CD14-positive monocyte (primary cell): Measurements from ENCODE around the gene RRP12. TPM values are rescaled to one million over a fixed set of nuclear protein-coding genes. Genes with fewer than 3 reads are reported as not detected.

Source experiments
- DNase-seq, 3 donors: peaks; one replicate each; pipeline ENCODE4 v3.0.0-alpha.2; 2011 to 2022
- H2AFZ ChIP-seq: 2 replicates; pipeline ENCODE4 v1.6.0; 2012; ENCODE audit warnings: mild to moderate bottlenecking, low read depth, low read length, inconsistent platforms; ENCODE audit not compliant: insufficient read depth, poor library complexity, severe bottlenecking
- H3K27ac ChIP-seq, 2 donors: 1 replicate in 1 of 2; 2 replicates in 1 of 2; pipeline ENCODE4 v1.5.1; 2012 to 2013; ENCODE audit warnings: low read length in 2 of 2, control low read depth in 1 of 2, inconsistent platforms in 1 of 2, low read depth in 1 of 2, mild to moderate bottlenecking in 1 of 2
- H3K27me3 ChIP-seq, 2 donors: one replicate each; pipeline versions ENCODE4 v1.6.0 to v1.6.1; 2011 to 2013; ENCODE audit warnings: low read length in 2 of 2; ENCODE audit not compliant: control insufficient read depth in 2 of 2, insufficient read depth in 2 of 2
- H3K36me3 ChIP-seq, 2 donors: replicated peaks in 1 of 2; 1 replicate in 1 of 2; 2 replicates in 1 of 2; pipeline versions ENCODE4 v1.5.1 to v1.6.1; 2012 to 2013; ENCODE audit warnings: low read length in 2 of 2, control low read depth in 1 of 2, inconsistent platforms in 1 of 2, mild to moderate bottlenecking in 1 of 2; ENCODE audit not compliant: insufficient read depth in 2 of 2, control insufficient read depth in 1 of 2
- H3K4me1 ChIP-seq, 2 donors: 1 replicate in 1 of 2; 2 replicates in 1 of 2; pipeline versions ENCODE4 v1.5.1 to v1.6.1; 2012 to 2013; ENCODE audit warnings: low read length in 2 of 2, control low read depth in 1 of 2, inconsistent platforms in 1 of 2, mild to moderate bottlenecking in 1 of 2, moderate library complexity in 1 of 2; ENCODE audit not compliant: insufficient read depth in 2 of 2, control insufficient read depth in 1 of 2
- H3K4me2 ChIP-seq: replicated peaks from 2 replicates; pipeline ENCODE3; 2012; ENCODE audit warnings: low read length, moderate library complexity, mild to moderate bottlenecking; ENCODE audit not compliant: poor library complexity, severe bottlenecking; ENCODE audit errors: extremely low read depth
- H3K4me3 ChIP-seq, 3 experiments: fragments of 200-600 bp in 1 of 3; sonication (generic) in 1 of 3; replicated peaks in 1 of 3; 1 replicate in 2 of 3; 2 replicates in 1 of 3; pipeline ENCODE4 v1.5.1; 2011 to 2013; ENCODE audit warnings: low read length in 3 of 3, mild to moderate bottlenecking in 3 of 3, control low read depth in 2 of 3, low read depth in 2 of 3, inconsistent platforms in 1 of 3, moderate library complexity in 1 of 3
- H3K79me2 ChIP-seq: 2 replicates; pipeline ENCODE4 v1.6.0; 2012; ENCODE audit warnings: mild to moderate bottlenecking, control low read depth, inconsistent platforms, low read length, moderate library complexity; ENCODE audit not compliant: insufficient read depth
- H3K9ac ChIP-seq: 2 replicates; pipeline ENCODE4 v1.6.0; 2017; ENCODE audit warnings: low read length, mild to moderate bottlenecking; ENCODE audit not compliant: insufficient read depth, poor library complexity, severe bottlenecking
- H3K9me3 ChIP-seq, 2 donors: replicated peaks in 1 of 2; 1 replicate in 1 of 2; 2 replicates in 1 of 2; pipeline versions ENCODE4 v1.5.1 to v1.6.1; 2012 to 2013; ENCODE audit warnings: low read length in 2 of 2, control low read depth in 1 of 2; ENCODE audit not compliant: control insufficient read depth in 1 of 2, insufficient read depth in 1 of 2
- H4K20me1 ChIP-seq: 2 replicates; pipeline ENCODE4 v1.6.0; 2012; ENCODE audit warnings: mild to moderate bottlenecking, low read length, control low read depth, moderate library complexity; ENCODE audit not compliant: insufficient read depth
- H3K27ac Mint-ChIP-seq, 7 donors: one replicate each; pipeline ENCODE4 v1.8.0; 2020; ENCODE audit warnings: mild to moderate bottlenecking in 7 of 7, mixed read lengths in 7 of 7, moderate library complexity in 6 of 7, inconsistent platforms in 2 of 7
- H3K27me3 Mint-ChIP-seq, 3 donors: one replicate each; pipeline ENCODE4 v1.8.0; 2021 to 2022; ENCODE audit warnings: low read depth in 3 of 3, mild to moderate bottlenecking in 3 of 3, mixed read lengths in 3 of 3, moderate library complexity in 3 of 3, inconsistent platforms in 1 of 3
- H3K36me3 Mint-ChIP-seq, 2 donors: one replicate each; pipeline ENCODE4 v1.8.0; 2020; ENCODE audit warnings: mixed read lengths in 2 of 2, inconsistent platforms in 1 of 2, mild to moderate bottlenecking in 1 of 2
- H3K4me1 Mint-ChIP-seq: one replicate; pipeline ENCODE4 v1.8.0; 2020; ENCODE audit warnings: mild to moderate bottlenecking, mixed read lengths
- H3K4me3 Mint-ChIP-seq, 2 donors: one replicate each; pipeline ENCODE4 v1.8.0; 2020; ENCODE audit warnings: mild to moderate bottlenecking in 2 of 2, mixed read lengths in 2 of 2, moderate library complexity in 1 of 2
- H3K9me3 Mint-ChIP-seq, 7 donors: one replicate each; pipeline ENCODE4 v1.8.0; 2020 to 2022; ENCODE audit warnings: mixed read lengths in 7 of 7, mild to moderate bottlenecking in 6 of 7, moderate library complexity in 6 of 7, inconsistent platforms in 2 of 7
- CTCF ChIP-seq: fragments of 200-600 bp; IDR thresholded peaks from one replicate; pipeline ENCODE4 v1.8.0; 2022; ENCODE audit warnings: antibody characterized with exemption, mild to moderate bottlenecking
- WGBS: methylation state at CpG from one replicate; pipeline ENCODE4 v1.1.5; 2013; ENCODE audit warnings: missing lambda C conversion rate; ENCODE audit not compliant: insufficient coverage; 5-methylcytosine and 5-hydroxymethylcytosine counted together
- intact Hi-C, 2 donors: fragments of 100-400 bp; cut with micrococcal nuclease; formaldehyde crosslinking; loops; one replicate each; pipeline versions ENCODE4 v1.15.0 to v1.15.1; 2023
- polyA plus RNA-seq, 3 donors: library from polyadenylated mRNA; depleted of rRNA in 1 of 3; unstranded in 2 of 3; stranded (reverse) in 1 of 3; fragments of 300-500 nt in 2 of 3; fragments of >200 nt in 1 of 3; fragmentation: Illumina TruSeq in 2 of 3; gene quantifications; 1 replicate in 2 of 3; 2 replicates in 1 of 3; pipeline ENCODE4 v1.2.3, GENCODE V29; 2012 to 2021

Gene RRP12
- polyA plus RNA-seq, 3 donors, result 31.0 to 98.7 (median 44.3) TPM

GRCh38 chr10:97445722-97446639 lies 44.8 kb upstream of the RRP12 start, which contains the start of the genes EXOSC1 and ZDHHC16:
Gene EXOSC1, minus strand, starts transcription at chr10:97446006. Its CDS starts 21 bp downstream, at chr10:97445985.
Gene ZDHHC16, plus strand, starts transcription at chr10:97446175. Its CDS starts 5,501 bp downstream, at chr10:97451676.
- WGBS, result under 1% methylated on average over 66 of the region's 66 CpGs
- Histone ChIP-seq H3K4me2 (peak within 1 kb of the TSS; percentile 98), H3K27me3 (no peaks in the 10 kb centered on the region), H3K4me3 (peak within 1 kb of the TSS; percentile 46 to 99 (median 74)), H3K27ac (peak within 1 kb of the TSS; percentile 18 to 71), H2AFZ (peak within 1 kb of the TSS; percentile 97), H3K79me2 (peaks cover 78% of the 10 kb centered on the region), H4K20me1 (peaks cover 9% of the 10 kb centered on the region), H3K9ac (peak within 1 kb of the TSS; percentile 66), H3K36me3 (peaks cover 16 to 38% of the 10 kb centered on the region in 2 donors), H3K9me3 (no peaks in the 10 kb centered on the region), H3K4me1 (peaks cover 19 to 26% of the 10 kb centered on the region in 2 donors)
- peak; percentile 79 to 88 (median 87) for DNase-seq
- Mint-ChIP-seq H3K9me3 (no peaks in the 10 kb centered on the region), H3K36me3 (peaks cover 15 to 29% of the 10 kb centered on the region in 2 donors), H3K4me3 (peak within 1 kb of the TSS; percentile 96 to 97), H3K27me3 (no peaks in the 10 kb centered on the region), H3K4me1 (peaks cover 34% of the 10 kb centered on the region), H3K27ac (peak within 1 kb of the TSS; percentile 60 to 94 (median 89))
- intact Hi-C loops, result loop anchor here (5.0 to 10.0 kb wide), 2 partner anchors 49 to 51 kb away; partner anchors contain the start of genes MMS19 (in 2 of the 2) and UBTD1 (in 2 of the 2)
- TF ChIP-seq CTCF, result no peak

DNA sequence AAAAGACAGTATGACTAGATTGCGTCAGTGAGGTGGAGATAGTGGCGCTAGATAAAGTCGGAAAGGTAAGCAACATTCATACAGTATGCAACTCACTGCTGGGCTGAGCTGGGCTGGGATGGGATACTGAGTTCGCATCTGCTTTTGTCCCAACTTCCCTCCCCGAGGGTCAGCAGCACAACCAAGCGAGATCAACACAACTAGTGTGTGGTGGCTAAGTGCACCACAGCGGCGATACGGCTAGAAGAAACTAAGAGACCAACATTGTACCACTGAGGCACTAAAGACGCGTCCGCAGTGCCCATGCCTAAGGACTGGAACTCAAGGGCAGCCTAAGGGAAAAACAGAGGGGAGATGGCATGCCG lies 44.2 kb upstream of the RRP12 start:
- H3K79me2 ChIP-seq, result peaks cover 75% of the 10 kb centered on the region
- no peaks in the 10 kb centered on the region for H3K27me3 Mint-ChIP-seq
- peak overlapping the region; percentile 98 for H3K4me2 ChIP-seq
- peaks cover 13 to 29% of the 10 kb centered on the region in 2 donors for H3K36me3 Mint-ChIP-seq
- H4K20me1 ChIP-seq, result peaks cover 4% of the 10 kb centered on the region
- peaks cover 31% of the 10 kb centered on the region for H3K4me1 Mint-ChIP-seq
- WGBS, result under 1% methylated on average over 9 of the region's 13 CpGs
- peak overlapping the region; percentile 18 to 71 for H3K27ac ChIP-seq
- no peaks in the 10 kb centered on the region for H3K9me3 Mint-ChIP-seq
- H3K9ac ChIP-seq, result peak overlapping the region; percentile 66
- no peaks in the 10 kb centered on the region for H3K27me3 ChIP-seq
- TF ChIP-seq CTCF, result no peak
- H3K4me1 ChIP-seq, result peaks cover 19 to 26% of the 10 kb centered on the region in 2 donors
- no peak for DNase-seq
- peak overlapping the region; percentile 46 to 99 (median 74) for H3K4me3 ChIP-seq
- intact Hi-C loops, result loop anchor here (5.0 to 10.0 kb wide), 2 partner anchors 49 to 52 kb away; partner anchors contain the start of genes MMS19 (in 2 of the 2) and UBTD1 (in 2 of the 2)
- H2AFZ ChIP-seq, result peak overlapping the region; percentile 97
- peak overlapping the region; percentile 60 to 94 (median 89) for H3K27ac Mint-ChIP-seq
- no peaks in the 10 kb centered on the region for H3K9me3 ChIP-seq
- H3K36me3 ChIP-seq, result peaks cover 22 to 38% of the 10 kb centered on the region in 2 donors
- H3K4me3 Mint-ChIP-seq, result peak overlapping the region; percentile 96 to 97
